ENCODE results near the gene FOSL1. TPM values are rescaled to one million over a fixed set of nuclear protein-coding genes. Genes with fewer than 3 reads are reported as not detected.

FOSL1 gene
- total RNA-seq, 2 donors from 2014 or later, result 11.9 to 18.8 TPM

Other genes starting within 250 kb of the FOSL1 start
- 100 to 1,000 TPM; 116 to 121 TPM for gene RELA, start 237.5 kb downstream of the FOSL1 start, total RNA-seq
- gene KAT5, start 188.1 kb downstream of the FOSL1 start, total RNA-seq, result 100 to 1,000 TPM in 1 of 2 donors, 10 to 100 TPM in 1; 86.4 to 105 TPM
- 10 to 100 TPM; 35.4 to 37.1 TPM for gene RNASEH2C, start 179.6 kb downstream of the FOSL1 start, total RNA-seq
- gene AP5B1, start 119.4 kb downstream of the FOSL1 start, total RNA-seq, result 10 to 100 TPM; 20.0 to 22.4 TPM
- under 1 TPM in 1 of 2 donors, not detected in 1; 0.16 TPM for gene OVOL1, start 113.3 kb downstream of the FOSL1 start, total RNA-seq
- gene SNX32, start 66.4 kb downstream of the FOSL1 start, total RNA-seq, result 1 to 10 TPM; 2.2 to 4.6 TPM
- gene CFL1, start 42.2 kb downstream of the FOSL1 start, total RNA-seq, result 100 to 1,000 TPM; 477 to 512 TPM
- 10 to 100 TPM; 80.6 to 94.8 TPM for gene MUS81, start 40.0 kb downstream of the FOSL1 start, total RNA-seq
- 10 to 100 TPM; 22.4 to 26.0 TPM for gene EFEMP2, start 27.6 kb downstream of the FOSL1 start, total RNA-seq
- gene CTSW, start 20.6 kb downstream of the FOSL1 start, total RNA-seq, result 10 to 100 TPM; 16.8 to 27.8 TPM
- gene FIBP, start 11.9 kb downstream of the FOSL1 start, total RNA-seq, result 10 to 100 TPM; 86.4 to 91.9 TPM
- gene CCDC85B, start 9.7 kb downstream of the FOSL1 start, total RNA-seq, result 10 to 100 TPM; 35.4 to 37.5 TPM
- gene C11orf68, start 18.7 kb upstream of the FOSL1 start, total RNA-seq, result 10 to 100 TPM; 34.7 to 36.5 TPM
- 100 to 1,000 TPM; 126 to 145 TPM for gene DRAP1, start 19.0 kb upstream of the FOSL1 start, total RNA-seq
- not detected for gene TSGA10IP, start 45.1 kb upstream of the FOSL1 start, total RNA-seq
- gene SART1, start 61.3 kb upstream of the FOSL1 start, total RNA-seq, result 10 to 100 TPM; 63.2 to 75.9 TPM
- 10 to 100 TPM; 39.1 to 40.8 TPM for gene EIF1AD, start 101.8 kb upstream of the FOSL1 start, total RNA-seq
- 100 to 1,000 TPM; 166 to 174 TPM for gene BANF1, start 102.1 kb upstream of the FOSL1 start, total RNA-seq
- under 1 TPM; 0.34 to 0.79 TPM for gene CST6, start 111.6 kb upstream of the FOSL1 start, total RNA-seq
- under 1 TPM in 1 of 2 donors, not detected in 1; 0.49 TPM for gene CATSPER1, start 126.1 kb upstream of the FOSL1 start, total RNA-seq
- under 1 TPM; 0.36 to 0.42 TPM for gene GAL3ST3, start 148.8 kb upstream of the FOSL1 start, total RNA-seq
- 100 to 1,000 TPM; 222 to 223 TPM for gene SF3B2, start 152.0 kb upstream of the FOSL1 start, total RNA-seq
- 100 to 1,000 TPM; 104 to 114 TPM for gene PACS1, start 169.9 kb upstream of the FOSL1 start, total RNA-seq